ENCODE measurements around the gene CCDC81. TPM values are rescaled to one million over a fixed set of nuclear protein-coding genes. Genes with fewer than 3 reads are reported as not detected.

The CCDC81 gene
- total RNA-seq (2022; extraction: Qiagen RNA extraction): 0.15 to 0.24 TPM (median 0.18 TPM) in 5 replicates

DNA sequence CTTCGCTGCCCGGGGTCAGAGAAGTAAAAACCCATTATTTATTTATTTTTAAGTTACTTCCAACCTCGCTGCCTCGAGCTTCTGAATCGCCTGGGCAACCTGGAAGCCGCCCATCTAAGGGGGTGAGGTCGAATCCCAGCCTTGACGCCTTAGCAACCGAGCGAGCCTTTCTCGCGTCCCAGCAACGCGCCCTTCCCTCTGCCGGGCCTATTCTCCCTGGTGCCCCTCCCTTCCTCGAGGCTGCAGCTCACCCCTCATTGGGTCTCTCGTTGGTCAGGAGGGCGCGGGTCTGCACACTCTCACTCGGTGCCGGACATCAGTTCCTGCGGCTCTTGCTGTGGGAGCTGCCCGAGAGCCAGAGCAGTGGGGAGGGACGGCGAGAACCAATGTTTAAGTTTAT lies at the start of gene CCDC81:
TSS of gene CCDC81 (plus strand) at position 302 of the 400 bp plus-strand sequence. CDS start 277 bp downstream, outside the sequence.

Other genes starting within 250 kb of the CCDC81 start
- gene EED, start 130.1 kb upstream of the CCDC81 start, total RNA-seq (2022; extraction: Qiagen RNA extraction): 23.5 to 28.3 TPM (median 26.0 TPM) in 5 replicates
- 34.0 to 42.1 TPM (median 37.2 TPM) in 5 replicates for gene HIKESHI, start 72.6 kb upstream of the CCDC81 start, total RNA-seq (2022; extraction: Qiagen RNA extraction)

Measured in A549 treated with Hydrocortisone at 1 μM for 4 hours (cell line).